ENCODE data around the gene CLDN20.

Gene CLDN20

DNA sequence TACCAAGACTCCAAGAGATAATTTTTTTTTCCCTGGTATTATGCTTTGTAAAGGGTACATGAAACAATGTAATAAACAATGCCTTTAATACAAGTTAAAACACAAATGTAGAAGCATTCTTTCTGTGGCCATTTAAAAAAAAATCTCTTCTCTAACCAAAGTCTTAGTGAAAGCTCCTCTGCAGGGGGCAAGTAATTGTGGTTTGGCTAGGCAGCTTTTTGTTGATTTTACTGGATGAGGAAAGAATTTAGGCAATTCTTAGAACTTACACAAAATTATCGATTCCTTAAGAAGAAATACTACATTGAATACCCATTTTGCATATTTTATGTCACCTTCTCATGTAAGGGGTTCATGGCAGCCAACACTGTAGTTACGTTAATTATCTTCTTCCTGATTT is 38.1 kb downstream of the CLDN20 start:
- no peak for TF ChIP-seq GABPA (IDR thresholded peaks at IDR 0.05; ENCODE audit: low read depth)
- TF ChIP-seq SPI1 (IDR thresholded peaks at IDR 0.05; ENCODE audit: borderline replicate concordance, low read depth): no peak
- no peak for TF ChIP-seq REST (IDR thresholded peaks at IDR 0.05; ENCODE audit: insufficient replicate concordance, low read depth)
- no peak for TF ChIP-seq CTCF (IDR thresholded peaks at IDR 0.05; ENCODE audit: insufficient read depth, low read length)
- no peak for TF ChIP-seq POLR2AphosphoS5 (IDR thresholded peaks at IDR 0.05; ENCODE audit: low read depth)
- DNase-seq (ENCODE audit: low read depth in 1 of 2, low spot score in 1 of 2): no peak
- H3K27ac ChIP-seq (replicated peaks): no peak overlapping the region

DNA sequence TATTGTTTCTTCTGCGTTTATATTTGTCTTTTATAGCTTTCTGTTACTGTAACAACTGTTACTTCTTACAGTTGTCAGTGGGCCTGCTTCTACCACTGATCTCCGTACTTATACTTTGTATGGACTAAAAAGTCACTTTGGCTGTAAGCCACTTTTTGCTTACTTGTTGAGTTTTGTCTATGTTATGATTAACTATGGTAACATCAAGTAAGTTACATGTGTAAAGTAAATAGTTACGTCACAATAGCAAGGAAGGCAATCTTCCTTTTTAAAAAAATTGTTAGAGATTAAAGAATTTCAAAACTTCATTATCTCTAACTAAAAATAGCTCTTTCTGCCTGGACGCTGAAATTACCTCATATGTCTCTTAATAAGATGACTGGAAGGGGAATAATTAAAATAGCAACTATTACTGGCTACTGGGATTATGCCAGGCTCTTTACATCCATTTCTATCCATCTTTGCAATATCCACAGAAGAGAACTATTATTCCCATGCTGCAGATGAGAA is 39.6 kb downstream of the CLDN20 start:
- no peaks in the 10 kb centered on the region for H3K27me3 ChIP-seq (ENCODE audit: insufficient read depth, poor library complexity, severe bottlenecking)
- H3K4me3 ChIP-seq (replicated peaks; ENCODE audit: insufficient read depth, low read length): no peak overlapping the region
- TF ChIP-seq GABPA (IDR thresholded peaks at IDR 0.05; ENCODE audit: low read depth) (no peak), SPI1 (IDR thresholded peaks at IDR 0.05; ENCODE audit: borderline replicate concordance, low read depth) (no peak), REST (IDR thresholded peaks at IDR 0.05; ENCODE audit: insufficient replicate concordance, low read depth) (no peak), CTCF (IDR thresholded peaks at IDR 0.05; ENCODE audit: insufficient read depth, low read length) (no peak), POLR2AphosphoS5 (IDR thresholded peaks at IDR 0.05; ENCODE audit: low read depth) (no peak)
- no peak overlapping the region for H3K27ac ChIP-seq (replicated peaks)
- DNase-seq (ENCODE audit: low read depth in 1 of 2, low spot score in 1 of 2): no peak

More for the DNA sequence above, 38.1 kb downstream of the CLDN20 start:
- Histone ChIP-seq H3K4me3 (replicated peaks; ENCODE audit: insufficient read depth, low read length) (no peak overlapping the region), H3K27me3 (ENCODE audit: insufficient read depth, poor library complexity, severe bottlenecking) (no peaks in the 10 kb centered on the region)

DNA sequence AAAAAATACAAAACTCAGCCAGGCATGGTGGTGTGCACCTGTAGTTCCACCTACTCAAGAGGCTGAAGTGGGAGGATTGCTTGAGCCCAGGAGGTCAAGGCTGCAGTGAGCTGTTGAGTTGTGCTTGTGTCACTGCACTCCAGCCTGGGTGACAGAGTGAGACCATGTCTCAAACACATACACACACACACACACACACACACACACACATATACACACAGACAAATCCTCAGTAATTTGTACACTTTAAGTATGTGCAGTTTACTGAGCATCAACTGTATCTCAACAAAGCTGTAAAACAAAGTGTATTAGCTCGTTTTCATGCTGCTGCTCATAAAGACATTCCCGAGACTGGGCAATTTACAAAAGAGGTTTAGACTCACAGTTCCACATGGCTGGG is 43.1 kb downstream of the CLDN20 start:
- DNase-seq (ENCODE audit: low read depth in 1 of 2, low spot score in 1 of 2): no peak
- H3K27me3 ChIP-seq (ENCODE audit: insufficient read depth, poor library complexity, severe bottlenecking): no peaks in the 10 kb centered on the region
- H3K4me3 ChIP-seq (replicated peaks; ENCODE audit: insufficient read depth, low read length): no peak overlapping the region
- no peak for TF ChIP-seq CTCF (IDR thresholded peaks at IDR 0.05; ENCODE audit: insufficient read depth, low read length)
- no peak for TF ChIP-seq REST (IDR thresholded peaks at IDR 0.05; ENCODE audit: insufficient replicate concordance, low read depth)
- no peak overlapping the region for H3K27ac ChIP-seq (replicated peaks)

Measured in HL-60 (cell line).